ENCODE measurements around the gene KRT39.

The KRT39 gene

GRCh38 chr17:40997361-40997760 is 30.6 kb upstream of the KRT39 start:
- no peak overlapping the region for H3K27ac Mint-ChIP-seq
- H3K36me3 Mint-ChIP-seq (ENCODE audit: insufficient read depth) = no peaks in the 10 kb centered on the region
- no peaks in the 10 kb centered on the region for H3K4me1 Mint-ChIP-seq (ENCODE audit: low read depth in 2 of 2)
- DNase-seq (no peak), ATAC-seq (replicated peaks) (no peak)
- H3K27me3 Mint-ChIP-seq = peaks cover 83 to 84% of the 10 kb centered on the region in 2 donors
- H3K4me3 Mint-ChIP-seq = no peak overlapping the region
- H3K9me3 Mint-ChIP-seq = no peaks in the 10 kb centered on the region

DNA sequence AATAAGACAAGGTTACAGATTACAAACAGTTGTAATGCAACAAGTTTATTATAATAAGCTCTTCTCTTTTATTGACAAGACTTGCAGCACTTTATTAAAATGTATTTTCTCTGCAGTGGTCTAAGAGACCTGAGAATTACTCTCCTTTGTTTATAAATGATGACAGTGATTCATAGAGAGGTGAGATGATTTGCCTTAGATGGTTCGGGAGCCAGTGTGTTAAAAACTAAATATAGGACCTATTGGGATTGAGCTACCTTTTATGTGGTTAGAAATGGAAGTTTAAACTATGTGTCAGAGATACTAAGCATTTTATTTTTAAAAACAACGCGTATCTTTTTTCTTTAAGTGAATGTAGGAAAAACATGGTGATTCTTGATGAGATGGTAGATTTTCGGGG is 30.1 kb upstream of the KRT39 start:
- Mint-ChIP-seq H3K27me3 (peaks cover 83 to 84% of the 10 kb centered on the region in 2 donors), H3K27ac (no peak overlapping the region), H3K4me1 (ENCODE audit: low read depth in 2 of 2) (no peaks in the 10 kb centered on the region), H3K9me3 (no peaks in the 10 kb centered on the region), H3K4me3 (no peak overlapping the region), H3K36me3 (ENCODE audit: insufficient read depth) (no peaks in the 10 kb centered on the region)
- ATAC-seq (replicated peaks) (no peak), DNase-seq (no peak)

DNA sequence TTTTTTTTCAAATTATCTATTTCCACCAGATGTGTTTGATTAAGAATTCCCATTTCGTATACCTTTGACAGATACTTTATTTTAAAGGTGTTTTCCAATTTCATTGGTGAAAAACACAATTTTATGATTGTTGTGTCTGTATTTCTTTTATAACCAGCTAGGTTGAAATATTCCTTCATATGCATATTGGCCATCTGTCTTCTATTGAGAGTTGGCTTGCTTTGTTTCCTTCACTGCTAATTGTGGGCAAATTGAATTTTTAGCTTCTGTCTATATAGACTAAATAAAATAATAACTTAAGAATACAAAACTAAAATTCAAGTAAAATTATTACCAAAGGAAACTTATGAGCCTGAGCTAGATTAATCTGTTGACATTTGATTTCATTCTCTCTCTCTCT is 28.4 kb upstream of the KRT39 start:
- Mint-ChIP-seq H3K9me3 (no peaks in the 10 kb centered on the region), H3K36me3 (ENCODE audit: insufficient read depth) (no peaks in the 10 kb centered on the region), H3K4me3 (no peak overlapping the region), H3K27me3 (peaks cover 72 to 73% of the 10 kb centered on the region in 2 donors), H3K4me1 (ENCODE audit: low read depth in 2 of 2) (no peaks in the 10 kb centered on the region), H3K27ac (no peak overlapping the region)
- DNase-seq = no peak
- ATAC-seq (replicated peaks) = no peak

GRCh38 chr17:40993839-40994238 is 27.1 kb upstream of the KRT39 start, which contains the start of gene KRTAP3-3:
KRTAP3-3 (minus strand) TSS chr17:40994164; CDS start chr17:40994097, 67 bp downstream.
- Mint-ChIP-seq H3K27ac (no peak within 1 kb of the TSS), H3K4me3 (no peak within 1 kb of the TSS), H3K9me3 (no peaks in the 10 kb centered on the region), H3K27me3 (peaks cover 59 to 62% of the 10 kb centered on the region in 2 donors), H3K4me1 (ENCODE audit: low read depth in 2 of 2) (no peaks in the 10 kb centered on the region), H3K36me3 (ENCODE audit: insufficient read depth) (no peaks in the 10 kb centered on the region)
- no peak for ATAC-seq (replicated peaks)
- no peak for DNase-seq

GRCh38 chr17:40993084-40993483 is 26.3 kb upstream of the KRT39 start:
- no peak for ATAC-seq (replicated peaks)
- DNase-seq = no peak
- no peaks in the 10 kb centered on the region for H3K9me3 Mint-ChIP-seq
- no peaks in the 10 kb centered on the region for H3K4me1 Mint-ChIP-seq (ENCODE audit: low read depth in 2 of 2)
- no peaks in the 10 kb centered on the region for H3K36me3 Mint-ChIP-seq (ENCODE audit: insufficient read depth)
- no peak overlapping the region for H3K4me3 Mint-ChIP-seq
- peaks cover 52 to 55% of the 10 kb centered on the region in 2 donors for H3K27me3 Mint-ChIP-seq
- H3K27ac Mint-ChIP-seq = no peak overlapping the region

DNA sequence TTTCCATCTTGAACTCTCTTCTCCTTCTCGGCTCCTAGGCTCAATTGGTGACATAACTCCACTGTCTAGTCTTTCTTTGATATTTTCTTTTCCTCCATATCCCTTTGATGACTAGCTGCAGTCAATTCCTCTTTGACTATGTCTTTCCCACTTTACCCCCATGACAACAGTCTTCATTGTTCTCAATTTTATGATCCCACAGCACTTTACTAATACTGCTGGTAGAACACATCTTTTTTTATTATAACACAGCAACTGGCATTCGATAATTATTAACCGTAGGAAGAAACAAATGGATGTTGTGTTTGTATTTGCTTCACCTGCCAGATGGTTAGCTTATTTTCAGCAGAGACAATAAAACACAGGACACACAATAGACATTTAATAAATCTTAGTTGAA is 25.9 kb upstream of the KRT39 start:
- Mint-ChIP-seq H3K27ac (no peak overlapping the region), H3K4me1 (ENCODE audit: low read depth in 2 of 2) (no peaks in the 10 kb centered on the region), H3K36me3 (ENCODE audit: insufficient read depth) (no peaks in the 10 kb centered on the region), H3K4me3 (no peak overlapping the region), H3K27me3 (peaks cover 51 to 55% of the 10 kb centered on the region in 2 donors), H3K9me3 (no peaks in the 10 kb centered on the region)
- ATAC-seq (replicated peaks) = no peak
- no peak for DNase-seq

- H3K9me3 Mint-ChIP-seq = no peaks in the 10 kb centered on the region
- no peaks in the 10 kb centered on the region for H3K36me3 Mint-ChIP-seq (ENCODE audit: insufficient read depth)
- no peak for ATAC-seq (replicated peaks)
- H3K27me3 Mint-ChIP-seq = peaks cover 30 to 41% of the 10 kb centered on the region in 2 donors
- DNase-seq = no peak
- no peak overlapping the region for H3K27ac Mint-ChIP-seq
- no peak overlapping the region for H3K4me3 Mint-ChIP-seq
- no peaks in the 10 kb centered on the region for H3K4me1 Mint-ChIP-seq (ENCODE audit: low read depth in 2 of 2)
Measured at GRCh38 chr17:40986920-40987319, 20.2 kb upstream of the KRT39 start.

DNA sequence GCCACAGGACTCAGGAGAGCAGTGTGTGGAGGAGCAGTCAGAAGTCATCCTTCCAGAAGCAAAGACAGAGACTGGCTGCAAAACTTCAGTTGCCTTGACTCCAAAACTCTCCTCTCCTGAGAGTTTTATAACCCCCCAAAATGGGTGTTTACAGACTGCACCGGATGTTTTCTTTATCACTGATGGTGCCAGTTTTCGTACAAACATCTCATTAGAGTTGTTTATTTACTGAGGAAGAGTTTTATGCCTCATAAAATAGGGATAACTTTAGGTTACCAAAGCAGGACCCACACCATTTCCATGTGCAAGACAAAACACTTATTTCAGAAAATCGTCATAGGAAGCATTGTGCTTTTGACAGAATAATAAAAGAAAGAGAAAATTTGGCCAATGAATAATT is 17.5 kb upstream of the KRT39 start, which contains the start of gene KRT40:
Gene KRT40, minus strand, starts transcription at position 101 of the 400 bp plus-strand sequence. Its CDS starts 53 bp downstream, at position 48.
- DNase-seq = no peak
- H3K27ac Mint-ChIP-seq = no peak within 1 kb of the TSS
- peaks cover 33 to 62% of the 10 kb centered on the region in 2 donors for H3K27me3 Mint-ChIP-seq
- H3K36me3 Mint-ChIP-seq (ENCODE audit: insufficient read depth) = no peaks in the 10 kb centered on the region
- H3K4me1 Mint-ChIP-seq (ENCODE audit: low read depth in 2 of 2) = no peaks in the 10 kb centered on the region
- H3K4me3 Mint-ChIP-seq = no peak within 1 kb of the TSS
- H3K9me3 Mint-ChIP-seq = no peaks in the 10 kb centered on the region
- no peak for ATAC-seq (replicated peaks)

GRCh38 chr17:40981115-40981514 is 14.4 kb upstream of the KRT39 start:
- DNase-seq (no peak), ATAC-seq (replicated peaks) (no peak)
- H3K4me1 Mint-ChIP-seq (ENCODE audit: low read depth in 2 of 2) = no peaks in the 10 kb centered on the region
- no peaks in the 10 kb centered on the region for H3K9me3 Mint-ChIP-seq
- peaks cover 33 to 57% of the 10 kb centered on the region in 2 donors for H3K27me3 Mint-ChIP-seq
- H3K27ac Mint-ChIP-seq = no peak overlapping the region
- no peak overlapping the region for H3K4me3 Mint-ChIP-seq
- H3K36me3 Mint-ChIP-seq (ENCODE audit: insufficient read depth) = no peaks in the 10 kb centered on the region

DNA sequence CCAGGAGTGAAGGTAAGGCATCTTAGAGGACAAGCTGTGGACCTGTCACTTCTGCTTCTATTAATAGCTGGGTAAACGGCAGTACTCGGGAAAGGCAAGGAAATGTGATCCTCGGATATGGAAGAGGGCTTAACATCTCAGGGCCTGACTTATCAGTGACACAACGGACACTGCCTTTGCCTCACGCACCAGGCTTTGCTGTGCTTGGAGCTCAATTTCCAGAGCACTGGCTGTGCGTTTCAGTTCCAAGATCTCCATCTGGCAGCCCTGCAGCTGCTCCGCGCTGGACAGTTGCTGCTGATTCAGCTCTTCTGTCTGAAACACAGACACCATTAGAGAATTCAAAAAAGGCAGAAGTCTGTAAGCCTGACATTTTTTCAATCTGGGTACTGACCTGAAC is 13.8 kb upstream of the KRT39 start:
- Mint-ChIP-seq H3K27me3 (peaks cover 38 to 60% of the 10 kb centered on the region in 2 donors), H3K4me1 (ENCODE audit: low read depth in 2 of 2) (no peaks in the 10 kb centered on the region), H3K9me3 (no peaks in the 10 kb centered on the region), H3K27ac (no peak overlapping the region), H3K36me3 (ENCODE audit: insufficient read depth) (no peaks in the 10 kb centered on the region), H3K4me3 (no peak overlapping the region)
- no peak for ATAC-seq (replicated peaks)
- no peak for DNase-seq

DNA sequence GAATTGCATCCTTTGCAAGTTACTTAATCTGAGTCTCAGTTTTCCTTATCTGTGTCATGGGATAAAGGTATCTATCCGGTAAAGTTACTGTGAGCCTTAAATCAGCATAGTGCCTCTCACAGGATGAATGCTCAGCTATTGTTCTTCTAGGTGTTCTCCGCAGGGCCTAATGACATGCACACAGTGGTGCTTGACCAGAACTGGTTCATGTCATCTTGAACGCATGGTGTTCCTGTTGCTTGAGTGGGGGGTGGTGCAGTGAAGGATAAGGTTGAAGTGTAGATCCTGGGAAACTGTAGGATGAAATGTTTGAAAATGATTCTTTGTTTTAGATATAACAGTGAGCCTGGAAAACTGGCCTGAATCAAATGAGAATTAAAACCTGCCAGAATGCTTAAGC is 13.4 kb upstream of the KRT39 start:
- Mint-ChIP-seq H3K36me3 (ENCODE audit: insufficient read depth) (no peaks in the 10 kb centered on the region), H3K4me3 (no peak overlapping the region), H3K4me1 (ENCODE audit: low read depth in 2 of 2) (no peaks in the 10 kb centered on the region), H3K9me3 (no peaks in the 10 kb centered on the region), H3K27ac (no peak overlapping the region), H3K27me3 (peaks cover 43 to 65% of the 10 kb centered on the region in 2 donors)
- no peak for DNase-seq
- ATAC-seq (replicated peaks) = no peak

GRCh38 chr17:40978575-40979151 is 11.9 kb upstream of the KRT39 start:
- ATAC-seq (replicated peaks) (no peak), DNase-seq (no peak)
- peaks cover 49 to 64% of the 10 kb centered on the region in 2 donors for H3K27me3 Mint-ChIP-seq
- no peaks in the 10 kb centered on the region for H3K4me1 Mint-ChIP-seq (ENCODE audit: low read depth in 2 of 2)
- H3K27ac Mint-ChIP-seq = no peak overlapping the region
- no peaks in the 10 kb centered on the region for H3K9me3 Mint-ChIP-seq
- no peak overlapping the region for H3K4me3 Mint-ChIP-seq
- no peaks in the 10 kb centered on the region for H3K36me3 Mint-ChIP-seq (ENCODE audit: insufficient read depth)

DNA sequence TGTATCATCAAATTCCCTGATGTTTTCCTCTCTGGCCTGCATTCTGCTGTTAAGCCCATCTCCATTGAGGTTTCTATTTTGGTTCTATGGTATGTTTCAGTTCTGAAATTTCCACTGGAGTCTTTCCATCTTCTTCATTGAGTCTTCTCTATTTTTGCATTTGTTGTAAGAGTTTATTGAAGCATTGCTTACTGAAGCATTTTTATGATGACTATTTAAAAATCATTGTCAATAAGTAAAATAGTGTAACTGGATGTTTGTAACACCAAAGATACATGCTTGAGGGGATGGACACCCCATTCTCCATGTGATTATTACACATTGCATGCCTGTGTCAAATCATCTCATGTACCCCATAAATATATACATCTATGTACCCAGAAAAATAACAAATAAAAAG is 8.8 kb upstream of the KRT39 start:
- Mint-ChIP-seq H3K4me1 (ENCODE audit: low read depth in 2 of 2) (no peaks in the 10 kb centered on the region), H3K36me3 (ENCODE audit: insufficient read depth) (no peaks in the 10 kb centered on the region), H3K9me3 (no peaks in the 10 kb centered on the region), H3K4me3 (no peak overlapping the region), H3K27me3 (peaks cover 51 to 53% of the 10 kb centered on the region in 2 donors), H3K27ac (no peak overlapping the region)
- DNase-seq (no peak), ATAC-seq (replicated peaks) (no peak)

- no peaks in the 10 kb centered on the region for H3K36me3 Mint-ChIP-seq (ENCODE audit: insufficient read depth)
- H3K9me3 Mint-ChIP-seq = no peaks in the 10 kb centered on the region
- H3K4me3 Mint-ChIP-seq = no peak overlapping the region
- peaks cover 46 to 52% of the 10 kb centered on the region in 2 donors for H3K27me3 Mint-ChIP-seq
- ATAC-seq (replicated peaks) (no peak), DNase-seq (no peak)
- H3K4me1 Mint-ChIP-seq (ENCODE audit: low read depth in 2 of 2) = no peaks in the 10 kb centered on the region
- H3K27ac Mint-ChIP-seq = no peak overlapping the region
Measured at GRCh38 chr17:40974366-40974765, 7.6 kb upstream of the KRT39 start.

Measured in effector memory CD8-positive, alpha-beta T cell (primary cell).